Stimulated activated CD4-positive, alpha-beta T cell treated with anti-CD3 and anti-CD28 coated beads, Interleukin-15, amount 100 ng/mL, for 24 hours (primary cell): ENCODE results near the gene PARD3B.

Source experiments
- DNase-seq: peaks from one replicate; pipeline ENCODE4 v3.0.0-alpha.2; 2020

Gene PARD3B

DNA sequence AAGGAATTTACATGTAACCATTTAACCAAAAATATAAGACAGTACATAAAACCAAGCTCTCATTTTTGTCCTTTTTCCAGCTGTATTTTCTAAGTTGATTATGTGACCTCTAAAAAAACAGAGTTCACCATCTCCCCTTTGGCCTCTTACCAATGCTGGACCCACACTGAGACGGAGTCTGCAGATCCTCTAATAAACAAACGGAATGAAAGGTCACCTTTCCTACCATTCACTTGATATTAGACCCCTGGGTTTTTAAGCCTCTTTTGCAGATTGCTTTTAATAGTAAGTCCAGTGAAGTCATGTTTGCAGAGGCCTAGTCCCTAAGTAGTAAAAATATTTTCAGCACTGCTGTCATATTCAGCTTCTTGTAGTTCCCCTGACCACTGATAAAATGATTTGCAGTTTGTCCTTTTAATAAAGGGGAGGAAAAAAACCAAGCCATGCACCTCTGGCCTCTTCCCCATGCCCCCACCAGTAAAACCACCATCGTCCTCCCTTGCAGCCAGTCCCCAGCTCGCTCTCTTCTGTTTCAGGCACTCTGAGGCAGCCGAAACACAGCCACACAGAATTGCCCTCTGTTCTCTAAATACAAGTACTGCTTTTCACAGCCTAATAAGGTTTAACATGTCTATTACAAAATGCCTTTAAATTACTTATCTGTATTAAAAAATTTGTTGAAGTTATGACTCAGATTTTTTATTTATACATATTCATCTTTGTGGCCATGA lies 427.5 kb downstream of the PARD3B start:
- no peak for DNase-seq

DNA sequence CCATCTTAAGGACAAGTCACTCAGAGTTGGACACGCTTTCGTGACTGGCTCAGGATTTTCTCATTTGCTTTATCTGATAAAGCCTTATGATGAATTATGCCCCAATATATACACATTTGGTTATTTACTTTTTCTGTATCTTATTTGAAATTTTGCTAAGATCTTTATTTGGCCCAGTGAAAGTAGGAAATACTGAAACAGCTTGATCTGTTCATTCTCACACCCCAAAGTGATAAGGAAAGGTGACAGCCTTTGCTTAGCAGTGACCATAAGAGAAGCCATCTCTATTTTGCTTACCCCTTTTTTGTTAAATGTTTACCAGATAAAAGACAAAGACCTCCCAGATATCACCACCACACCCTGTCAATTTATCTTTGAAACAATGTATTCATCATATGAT lies 428.3 kb downstream of the PARD3B start:
- DNase-seq: no peak

DNA sequence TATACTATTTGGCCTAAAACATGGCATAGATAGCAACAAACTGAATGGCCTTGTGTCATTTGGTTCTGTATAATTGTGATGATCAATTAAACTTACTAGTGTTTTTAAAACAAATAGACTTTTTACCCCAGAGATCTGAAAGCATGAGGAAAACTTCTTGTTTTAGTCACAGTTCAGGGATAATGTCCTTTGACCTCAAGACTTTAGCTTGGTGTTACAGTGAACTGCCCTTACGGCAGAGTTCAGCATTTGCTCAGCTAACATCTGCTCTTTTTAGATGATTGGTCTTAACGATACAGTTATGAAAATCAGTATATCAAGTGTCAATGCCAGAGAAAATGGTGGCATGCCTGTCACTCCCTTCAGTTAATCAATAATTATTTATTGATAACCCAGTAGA lies 429.2 kb downstream of the PARD3B start:
- no peak for DNase-seq

DNA sequence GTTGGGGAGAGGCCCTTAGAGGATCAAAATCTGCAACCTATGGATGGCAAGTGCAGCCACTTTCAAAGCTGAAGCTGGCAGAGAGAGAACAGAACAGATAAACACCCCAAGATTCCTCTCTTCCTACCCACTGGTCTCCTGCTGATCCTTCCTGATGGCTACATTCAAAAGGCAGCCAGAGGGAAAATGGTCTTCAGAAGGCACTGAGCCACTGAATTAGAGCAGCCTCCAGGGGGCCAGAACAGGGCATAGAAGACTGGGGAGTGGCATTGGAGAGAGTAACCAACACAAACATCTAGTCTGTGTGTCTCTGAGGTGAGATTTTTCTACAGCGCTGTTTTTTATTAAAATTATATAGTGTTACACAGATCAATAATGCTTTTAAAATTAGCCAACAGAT lies 432.6 kb downstream of the PARD3B start:
- no peak for DNase-seq

DNA sequence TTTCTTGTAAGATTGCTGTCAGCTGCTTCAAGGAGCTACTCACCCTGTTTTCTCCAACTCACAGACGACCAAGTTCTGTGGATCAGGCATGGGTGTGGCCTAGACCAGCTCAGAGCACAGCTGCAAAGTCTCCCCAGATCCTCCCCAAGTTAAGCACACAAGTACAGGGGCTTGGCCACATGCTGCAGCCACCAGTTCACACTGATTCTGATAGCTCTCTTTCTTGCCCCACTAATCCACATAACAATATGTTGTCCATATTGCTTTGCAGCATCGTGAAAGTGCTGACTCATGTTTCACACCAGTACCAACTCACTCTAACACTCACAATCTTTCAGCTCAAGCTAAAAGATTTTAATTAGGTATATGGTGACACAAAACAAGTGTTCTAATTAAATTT lies 437.0 kb downstream of the PARD3B start:
- DNase-seq: no peak

DNA sequence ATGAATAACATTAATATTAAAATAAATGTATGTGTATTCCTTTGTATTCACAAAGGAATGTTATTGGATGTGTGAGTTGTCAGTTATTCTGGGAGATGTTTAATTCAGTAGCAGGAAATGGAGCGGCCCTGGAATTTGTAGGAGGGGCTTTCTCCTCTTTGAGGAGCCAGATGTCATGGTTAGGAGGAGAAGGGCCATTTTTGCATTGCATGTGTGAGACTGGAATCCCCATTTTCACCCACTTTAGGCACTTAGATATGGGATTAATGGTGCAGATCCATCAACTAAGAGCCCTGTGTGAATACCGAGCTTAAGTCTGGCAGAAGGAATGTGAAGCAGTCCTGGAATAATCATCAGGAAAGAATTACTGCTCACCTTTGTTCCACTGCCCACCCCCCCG lies 439.2 kb downstream of the PARD3B start:
- DNase-seq: no peak

DNA sequence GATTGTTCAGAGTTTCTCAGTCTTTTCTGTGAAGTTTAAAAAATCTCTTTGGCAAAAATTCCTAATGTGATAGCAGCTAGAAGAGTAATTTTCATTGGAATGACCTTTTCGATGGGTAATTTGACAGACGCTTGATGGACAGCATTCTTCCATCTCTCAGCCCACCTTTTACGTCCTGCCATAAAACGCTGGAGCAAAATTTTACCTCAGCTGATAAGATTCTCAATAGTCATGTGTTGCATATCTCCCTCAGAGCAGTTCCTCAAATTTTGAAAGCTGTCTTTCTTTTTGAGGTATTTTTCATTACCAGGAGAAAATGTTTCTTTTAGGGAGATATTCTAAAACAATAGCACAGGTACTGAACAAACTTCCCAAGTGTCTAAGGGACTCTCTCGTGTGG lies 441.4 kb downstream of the PARD3B start:
- DNase-seq: no peak

DNA sequence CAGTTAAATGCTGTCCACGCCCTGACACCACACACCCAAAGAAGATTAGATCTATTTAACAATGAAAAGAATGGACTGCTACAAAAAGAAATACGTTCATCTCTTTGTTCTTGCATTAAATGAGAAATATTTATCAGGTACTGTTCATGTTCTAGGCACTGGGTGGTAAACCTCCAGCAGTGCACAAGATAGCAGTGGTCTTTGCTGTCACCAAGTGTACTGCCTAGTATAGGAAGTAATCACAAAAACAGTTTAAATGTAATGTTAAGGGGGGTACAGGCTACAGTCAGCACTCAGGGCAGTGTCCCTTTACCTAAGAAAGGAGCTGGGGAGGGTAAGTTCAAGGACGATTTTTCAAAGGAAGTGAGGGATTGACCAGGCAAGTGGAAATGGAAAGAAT lies 443.6 kb downstream of the PARD3B start:
- no peak for DNase-seq

DNA sequence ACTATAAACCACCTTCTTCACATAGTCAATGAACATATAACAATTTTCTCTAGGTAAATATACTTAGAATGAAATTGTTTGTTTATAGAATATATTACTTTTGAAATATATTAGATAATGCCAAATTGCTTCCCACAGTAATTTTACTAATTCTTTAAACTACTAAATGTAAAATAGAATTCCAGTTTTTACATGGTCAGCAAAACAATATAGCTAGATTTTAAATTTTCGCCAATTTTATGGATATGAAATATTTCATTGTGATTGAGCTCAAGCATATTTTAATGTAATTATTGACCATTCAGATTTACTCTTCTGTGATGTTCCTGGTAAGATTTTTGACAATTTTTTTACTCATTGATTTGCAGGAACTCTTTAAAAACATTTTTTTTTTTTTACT lies 444.6 kb downstream of the PARD3B start:
- no peak for DNase-seq

DNA sequence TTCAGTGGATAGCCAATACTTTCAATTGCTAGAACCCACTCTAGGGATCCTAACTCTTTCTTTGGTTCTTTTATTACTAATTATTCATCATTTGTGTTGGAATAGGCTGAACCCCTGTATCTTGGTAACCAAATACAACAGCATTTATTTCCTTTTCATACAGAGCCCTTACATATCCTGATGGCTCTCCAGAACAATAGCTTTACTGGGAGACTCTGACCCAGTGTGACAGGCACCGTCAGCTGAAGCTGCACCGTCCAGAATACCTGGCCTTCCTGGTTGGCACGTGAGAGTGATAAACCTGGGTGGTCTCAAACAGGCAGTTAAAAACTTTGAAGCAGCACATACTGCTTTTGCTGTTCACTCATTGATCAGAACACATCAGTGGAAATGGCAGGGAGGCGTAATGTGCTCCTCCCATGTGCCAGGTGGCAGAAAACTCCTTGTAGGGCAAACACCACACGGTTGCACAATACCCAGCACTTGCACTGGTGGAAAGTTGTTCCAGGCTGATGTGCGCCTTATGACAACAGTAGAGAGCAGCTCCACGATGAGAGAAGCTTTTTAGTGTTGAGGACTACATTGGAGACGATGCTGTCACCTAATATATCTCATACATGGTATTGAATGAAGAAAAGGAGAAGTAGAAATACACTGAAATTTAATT lies 456.2 kb downstream of the PARD3B start:
- no peak for DNase-seq

DNA sequence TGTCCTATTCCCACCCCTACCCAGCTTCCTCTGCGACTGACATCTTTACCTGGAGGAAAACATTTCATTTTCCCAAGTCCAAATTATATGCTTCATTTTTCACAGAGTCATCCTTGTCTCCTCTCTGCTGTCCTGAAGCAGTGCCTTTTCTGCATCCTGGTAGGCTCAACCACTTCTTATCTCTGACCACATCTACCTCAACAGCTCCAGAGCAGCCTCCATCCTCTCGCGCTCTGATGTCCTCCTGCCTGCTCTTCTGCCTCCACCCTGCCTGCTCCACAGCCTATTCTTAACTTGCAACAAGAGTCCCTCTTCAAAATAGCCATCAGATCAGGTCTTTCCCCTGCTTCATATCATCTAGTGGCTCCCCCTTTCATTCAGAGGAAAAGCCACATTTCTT lies 457.1 kb downstream of the PARD3B start:
- DNase-seq: no peak

DNA sequence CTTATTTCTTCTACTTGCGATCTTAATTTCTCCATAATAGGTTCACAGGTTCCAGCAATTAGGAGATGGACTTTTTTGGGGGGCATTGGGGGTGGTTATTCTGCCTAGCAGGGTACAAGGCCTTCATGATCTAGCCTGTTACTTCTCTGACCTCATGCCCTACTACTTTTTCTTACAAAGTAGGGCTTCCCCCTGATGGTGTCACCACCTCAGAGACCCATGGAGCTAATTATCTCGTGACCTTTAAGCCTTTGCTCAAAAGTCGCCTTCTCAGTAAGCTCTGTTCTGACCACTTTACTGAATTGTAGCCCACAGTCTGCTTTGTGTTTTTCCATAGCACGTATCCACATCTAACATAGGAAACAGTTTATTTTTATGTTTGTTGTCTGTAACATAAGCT lies 458.0 kb downstream of the PARD3B start:
- no peak for DNase-seq

DNA sequence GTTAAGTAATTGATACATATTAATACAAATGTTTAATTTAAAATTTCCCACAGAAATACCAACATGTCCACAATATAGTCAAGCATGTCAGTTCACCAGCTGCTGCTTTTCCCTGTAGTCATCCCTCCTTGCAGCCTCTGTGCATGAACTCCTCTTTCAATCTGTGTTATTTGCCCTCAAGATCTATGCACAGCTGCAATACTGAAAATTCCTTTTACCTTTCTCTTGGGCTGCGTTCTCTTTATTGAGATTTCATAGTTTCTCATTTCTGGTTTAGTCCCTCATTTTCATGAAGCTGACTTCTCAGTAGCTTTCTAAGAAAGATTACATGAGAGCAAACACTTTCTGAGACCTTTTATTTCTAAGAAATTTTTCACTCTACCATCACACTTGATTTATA lies 464.9 kb downstream of the PARD3B start:
- no peak for DNase-seq

DNA sequence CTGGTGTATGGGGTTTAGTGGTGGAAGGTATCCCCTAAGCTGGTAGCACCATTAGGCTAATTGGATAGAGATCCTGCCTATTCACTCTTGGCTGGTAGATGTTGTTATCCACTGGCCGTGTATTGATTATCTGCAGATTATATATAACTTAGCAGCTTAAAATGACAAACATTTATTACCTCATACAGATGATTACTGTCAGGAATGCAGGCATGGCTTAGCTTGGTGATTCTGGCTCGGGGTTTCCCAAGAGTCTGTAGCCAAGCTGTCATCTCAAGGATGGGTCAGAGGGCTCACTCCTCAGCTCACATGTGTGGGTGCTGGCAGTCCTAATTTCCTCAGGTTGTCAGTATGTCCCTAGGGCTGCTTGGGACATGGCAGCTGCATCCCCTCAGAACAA lies 465.8 kb downstream of the PARD3B start:
- no peak for DNase-seq

DNA sequence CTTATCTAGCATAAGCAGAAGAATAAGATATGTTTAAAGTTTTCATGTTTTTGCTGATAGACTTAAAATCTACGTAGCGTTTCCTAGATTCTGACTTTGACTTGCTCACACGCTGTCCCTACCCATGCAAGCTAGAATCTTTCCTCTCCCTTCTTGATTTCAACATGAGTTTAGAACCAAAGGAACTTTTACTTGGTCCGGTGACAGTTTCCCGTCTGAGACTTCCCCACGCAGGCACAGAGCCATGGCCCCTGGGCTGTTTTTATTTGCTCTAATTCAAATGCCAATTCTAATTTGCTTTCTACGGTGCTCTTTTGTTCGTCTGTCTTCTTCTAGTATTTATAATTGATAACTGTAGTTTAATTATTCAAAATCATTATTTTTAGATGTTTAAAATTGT lies 467.7 kb downstream of the PARD3B start:
- no peak for DNase-seq

DNA sequence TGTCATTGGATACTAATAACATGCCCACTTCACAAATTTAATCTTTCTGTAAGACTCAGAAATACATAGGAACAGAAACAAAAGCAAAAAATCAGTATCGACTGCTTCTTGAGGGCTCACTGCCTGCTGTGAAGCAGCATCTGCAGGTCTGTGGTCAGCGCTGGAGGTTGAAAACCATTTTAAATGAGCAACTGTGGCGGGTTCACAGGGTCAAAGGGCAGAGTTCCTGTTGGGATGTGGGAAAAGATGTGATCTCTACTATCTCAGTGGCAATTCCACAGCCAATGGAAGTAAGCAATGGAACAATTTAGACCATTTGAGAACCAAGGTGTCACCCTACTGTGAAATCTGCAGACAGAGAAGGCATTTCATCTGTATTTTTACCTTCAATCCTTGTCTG lies 468.3 kb downstream of the PARD3B start:
- DNase-seq: no peak

DNA sequence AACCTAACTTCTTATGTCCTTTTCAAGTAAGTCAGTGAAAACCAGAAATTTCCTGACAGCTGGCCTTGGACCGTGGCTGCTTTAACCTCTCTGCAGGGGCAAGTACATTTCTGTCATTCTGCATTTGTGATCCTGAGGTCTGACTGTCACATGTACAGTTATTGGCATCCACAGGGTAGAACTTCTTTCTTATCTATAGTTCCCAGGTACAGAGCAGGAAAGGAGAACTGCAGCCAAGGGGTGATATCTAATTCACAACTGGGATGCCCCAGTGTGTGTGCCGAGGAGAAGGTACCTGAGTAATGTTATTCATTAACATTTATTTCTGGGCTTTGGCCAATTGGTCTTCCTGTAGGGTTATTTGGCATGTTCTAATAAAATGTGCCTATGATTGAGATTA lies 468.9 kb downstream of the PARD3B start:
- no peak for DNase-seq

DNA sequence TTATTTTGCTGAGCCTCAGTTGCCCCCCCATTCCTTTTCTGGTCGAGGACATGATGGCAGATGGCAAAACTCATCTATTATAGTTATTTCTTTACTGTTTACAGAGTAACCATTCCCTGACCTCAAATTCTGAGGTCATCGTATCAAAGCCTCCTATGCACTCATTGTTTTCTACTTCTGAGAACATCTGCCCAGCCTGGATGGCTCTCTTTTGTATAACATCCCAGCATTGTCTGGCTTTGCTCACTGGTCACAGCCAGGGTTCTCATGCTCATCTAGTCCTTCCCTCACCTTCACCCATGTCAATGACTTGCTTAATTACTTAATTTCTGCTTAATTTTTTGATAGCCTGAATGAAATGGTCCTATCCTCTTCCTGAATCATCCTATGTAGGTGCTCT lies 472.1 kb downstream of the PARD3B start:
- no peak for DNase-seq

DNA sequence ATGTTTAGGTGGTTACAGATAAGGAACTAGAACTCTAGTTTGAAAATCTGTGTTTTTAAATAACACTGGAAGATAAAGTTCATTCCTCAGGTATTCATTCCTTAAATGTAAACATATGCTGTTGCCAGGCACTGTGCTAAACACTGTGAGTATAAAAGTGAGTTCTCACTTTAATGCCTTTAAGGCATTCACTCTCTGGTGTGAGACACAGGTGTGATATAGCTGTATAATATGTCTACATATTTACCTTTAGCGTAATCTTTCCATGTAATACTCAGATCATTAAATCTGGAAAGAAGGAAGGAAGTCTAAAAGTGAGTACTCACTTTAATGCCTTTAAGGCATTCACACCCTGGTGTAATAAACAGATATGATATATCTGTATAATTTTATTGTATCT lies 472.6 kb downstream of the PARD3B start:
- DNase-seq: no peak

DNA sequence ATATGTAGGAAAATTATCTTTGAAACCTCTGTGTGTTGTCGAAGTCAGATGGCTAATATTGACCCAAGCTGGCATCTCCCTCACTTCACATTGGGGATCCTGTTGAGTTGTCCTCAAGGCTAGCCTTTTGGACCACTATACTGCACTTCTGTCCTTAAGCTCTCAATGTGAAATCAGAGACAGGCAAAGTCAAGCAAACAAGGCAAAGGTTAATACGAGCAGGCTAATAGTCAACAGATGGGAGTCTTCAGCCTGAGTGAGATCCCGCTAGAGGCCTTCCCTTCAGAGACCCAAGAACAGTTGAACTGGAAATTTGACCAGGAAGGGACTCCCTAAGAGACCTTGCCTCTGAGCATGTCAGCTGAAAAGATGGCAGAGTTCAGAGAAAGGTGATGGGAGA lies 475.4 kb downstream of the PARD3B start:
- no peak for DNase-seq

DNA sequence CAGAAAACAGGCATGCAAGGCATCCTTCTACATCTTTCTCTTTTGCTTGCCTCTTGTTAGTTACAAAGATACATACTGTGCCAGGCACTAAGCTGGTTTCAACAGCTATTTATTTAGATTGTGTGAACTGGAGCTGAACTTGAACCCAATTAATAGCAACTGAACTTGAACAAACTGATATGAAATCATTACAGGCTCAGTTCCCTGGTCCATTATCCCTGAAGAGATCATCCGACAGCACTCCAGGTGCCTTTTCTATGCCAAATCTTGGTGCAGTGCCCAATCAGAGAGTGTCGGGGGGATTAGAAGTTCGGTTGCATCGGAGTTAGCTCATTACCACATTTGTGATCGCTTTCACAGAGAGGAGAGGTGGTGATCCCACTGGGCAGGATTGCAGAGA lies 477.6 kb downstream of the PARD3B start:
- DNase-seq: no peak

DNA sequence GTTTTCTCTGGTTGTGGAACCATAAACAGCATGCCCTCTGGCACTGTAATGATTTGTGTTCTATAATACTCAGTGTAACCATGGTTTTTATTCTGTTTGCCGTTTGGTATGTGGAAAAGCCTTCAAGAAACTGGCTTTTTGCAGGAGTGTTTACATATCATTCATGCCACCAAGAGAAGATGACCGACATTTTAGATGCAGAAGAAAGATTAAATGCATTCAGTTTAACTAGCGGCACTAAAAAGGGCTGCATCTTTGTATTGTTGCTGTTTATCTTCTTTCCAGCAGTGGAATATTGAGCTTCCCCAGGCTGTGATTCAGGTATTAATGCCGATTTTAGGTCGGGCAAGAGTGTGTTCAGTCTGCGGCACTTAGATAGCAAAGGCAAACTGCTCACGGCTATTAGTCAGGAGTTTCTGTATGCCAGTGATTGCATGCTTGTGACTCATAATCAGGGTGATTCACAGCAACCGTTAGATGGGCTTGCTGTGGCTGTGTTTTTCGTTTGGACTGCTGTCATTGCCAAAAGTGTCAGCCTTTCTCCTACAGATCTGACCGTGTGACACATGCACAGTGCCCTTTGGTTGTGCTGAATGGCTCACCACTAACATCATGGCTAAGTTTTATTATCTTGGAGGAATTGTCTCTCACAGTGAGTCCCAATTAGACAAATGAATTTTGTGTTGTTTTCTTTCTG lies 479.7 kb downstream of the PARD3B start:
- peak; percentile 57 for DNase-seq

DNA sequence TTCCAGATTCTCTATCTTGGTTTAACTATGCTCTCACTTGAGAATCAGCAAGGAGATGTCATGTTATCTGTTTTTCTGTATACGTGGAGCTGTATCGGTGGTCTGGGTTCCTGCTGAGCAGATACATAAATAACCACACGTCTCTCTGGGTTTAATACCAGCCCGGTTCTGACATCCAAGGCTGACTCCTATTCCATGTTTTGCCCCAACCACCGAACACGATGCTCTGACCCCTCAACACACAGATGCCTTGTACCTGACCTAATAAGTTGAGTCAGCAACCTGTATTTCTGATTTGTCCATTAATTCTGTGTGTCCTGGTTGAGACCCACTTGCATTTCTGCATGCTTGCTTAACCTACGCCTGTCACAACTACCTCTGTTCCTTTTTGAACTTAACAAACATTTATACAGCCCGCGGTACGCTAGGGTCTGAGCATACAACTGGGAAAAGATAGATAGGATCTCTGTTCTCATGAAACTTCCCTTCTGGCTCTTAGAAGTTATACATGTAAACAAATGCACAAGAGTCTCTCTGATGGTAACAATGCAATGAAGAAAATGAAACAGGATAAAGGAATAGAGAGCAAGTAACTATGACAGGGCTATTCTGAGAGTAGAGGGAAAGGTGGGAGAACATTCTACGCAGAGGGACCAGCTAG lies 480.4 kb downstream of the PARD3B start:
- no peak for DNase-seq

DNA sequence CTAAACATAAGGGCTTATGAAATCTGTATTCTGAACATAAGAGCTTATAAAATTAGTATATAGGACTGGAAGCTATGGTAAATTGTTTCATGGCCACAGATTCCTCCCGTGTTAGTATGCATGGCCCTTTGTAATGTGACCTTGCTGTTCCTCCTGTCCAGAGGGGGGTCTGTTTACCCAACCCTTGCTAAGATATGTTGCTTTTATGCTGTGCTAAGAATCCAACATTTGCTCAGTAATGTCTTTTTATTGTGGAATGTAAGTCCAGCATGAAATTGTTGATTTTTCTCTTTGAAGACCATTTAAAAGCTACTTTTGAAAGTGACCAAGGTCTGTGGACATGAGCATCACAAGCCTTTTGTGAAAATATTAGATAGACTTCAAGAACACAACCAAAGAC lies 485.4 kb downstream of the PARD3B start:
- DNase-seq: no peak
